Sigmoid colon (tissue), 4 donors: ENCODE results near the gene PPFIA3.

Experiments
- CTCF ChIP-seq, 4 experiments: fragments of 450-650 bp in 3 of 4; fragments of 200-600 bp in 1 of 4; IDR thresholded peaks; one replicate each; pipeline ENCODE4 v1.5.1; 2016 to 2019; ENCODE audit warnings: antibody characterized with exemption in 4 of 4, mild to moderate bottlenecking in 3 of 4, moderate library complexity in 2 of 4
- POLR2A ChIP-seq, 2 donors: fragments of 450-650 bp; IDR thresholded peaks; one replicate each; pipeline ENCODE4 v1.6.1; 2016; ENCODE audit warnings: antibody characterized with exemption in 2 of 2, mild to moderate bottlenecking in 2 of 2, moderate library complexity in 2 of 2
- POLR2AphosphoS5 ChIP-seq, 4 donors: sonication (generic); formaldehyde crosslinking; IDR thresholded peaks; one replicate each; pipeline ENCODE4 v1.6.1; 2017; ENCODE audit warnings: antibody characterized with exemption in 4 of 4

GRCh38 chr19:49116544-49116943, 2.8 kb upstream of the PPFIA3 start:
- TF ChIP-seq CTCF (IDR thresholded peaks at IDR 0.05) (no peak), POLR2AphosphoS5 (IDR thresholded peaks at IDR 0.05) (no peak), POLR2A (IDR thresholded peaks at IDR 0.05) (no peak)
